ENCODE data around the gene CHID1.

CHID1 gene

DNA sequence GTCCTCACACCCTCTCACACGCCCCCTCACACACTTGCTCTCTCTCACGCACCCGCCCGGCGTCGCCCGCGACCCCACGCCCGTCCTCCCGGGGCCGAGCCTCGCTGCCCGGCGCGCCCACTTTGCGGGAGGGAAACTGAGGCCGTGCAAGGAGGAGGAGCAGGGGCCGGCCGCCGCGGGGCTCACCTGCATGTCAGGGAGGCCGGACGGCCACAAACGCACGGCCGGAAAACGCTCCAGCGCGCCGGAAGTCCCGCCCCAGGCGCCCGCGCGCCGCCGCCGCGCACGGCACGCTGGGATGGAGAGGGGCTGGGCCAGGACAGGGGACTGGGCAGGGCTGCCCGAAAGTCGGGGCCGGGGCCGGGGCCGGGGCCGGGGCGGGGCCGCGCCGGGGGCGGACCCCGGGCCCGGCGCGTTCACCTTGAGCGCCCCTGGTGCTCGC, at the start of gene CHID1:
Gene CHID1 (minus strand): TSS at position 222 of the 442 bp plus-strand sequence. CDS start 5,994 bp downstream, outside the sequence.
- peak; percentile 82 for DNase-seq

GRCh38 chr11:959608-960007, 49.0 kb upstream of the CHID1 start:
- DNase-seq = no peak

GRCh38 chr11:959027-959426, 48.4 kb upstream of the CHID1 start:
- DNase-seq = no peak

DNA sequence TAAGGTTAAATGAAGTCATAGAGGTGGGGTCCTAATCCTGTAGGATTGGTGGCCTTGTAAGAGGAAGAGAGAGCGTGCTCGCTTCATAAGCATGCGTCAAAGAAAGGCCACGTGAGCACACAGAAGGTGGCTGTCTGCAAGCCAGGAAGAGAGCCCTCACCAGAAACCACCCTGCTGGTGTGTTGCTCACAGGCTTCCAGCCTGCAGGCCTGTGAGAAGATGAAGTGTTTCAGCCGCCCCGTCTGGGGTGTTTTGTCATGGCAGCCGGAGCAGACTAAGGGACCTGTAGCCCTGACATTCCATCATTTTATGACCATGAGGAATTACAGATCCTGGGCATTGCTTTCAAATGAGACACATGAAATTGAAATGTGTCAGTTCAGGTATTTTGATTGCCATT, 47.5 kb upstream of the CHID1 start:
- DNase-seq = no peak

- DNase-seq = no peak
Observed at GRCh38 chr11:957212-957920, 46.8 kb upstream of the CHID1 start.

GRCh38 chr11:955154-956063, 44.8 kb upstream of the CHID1 start:
- no peak for DNase-seq

DNA sequence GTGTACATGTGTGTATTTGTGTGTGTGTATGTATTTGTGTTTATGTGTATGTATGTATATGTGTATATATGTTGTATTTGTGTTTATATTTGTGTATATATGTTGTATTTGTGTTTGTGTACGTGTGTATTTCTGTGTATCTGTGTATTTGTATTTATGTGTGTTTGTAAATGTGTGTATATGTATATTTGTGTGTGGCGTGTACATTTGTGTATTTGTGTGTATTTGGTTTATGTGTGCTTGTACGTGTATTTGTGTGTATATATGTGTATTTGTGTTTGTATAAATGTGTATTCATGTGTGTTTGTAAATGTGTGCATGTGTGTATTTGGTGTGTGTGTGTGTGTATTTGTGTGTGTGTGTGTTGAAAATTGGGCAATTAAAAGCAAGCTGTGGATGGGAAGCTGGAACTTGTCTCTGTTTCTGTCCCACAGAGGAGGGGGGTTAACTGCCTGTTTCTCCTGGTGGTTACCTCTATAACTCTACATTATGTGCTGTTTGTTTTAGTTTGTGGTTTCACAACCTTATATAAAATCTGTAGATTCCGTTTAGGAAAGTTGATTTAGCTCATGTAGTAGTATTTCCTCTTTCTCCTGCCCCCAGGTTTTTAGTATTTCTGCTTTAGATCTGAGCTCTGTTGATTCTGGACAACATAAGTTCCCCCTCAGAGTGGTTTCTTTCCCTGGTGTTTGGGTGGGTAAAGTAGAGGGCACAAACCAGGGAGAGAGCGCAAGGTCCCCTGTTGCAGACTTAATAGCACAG, 44.0 kb upstream of the CHID1 start:
- no peak for DNase-seq

GRCh38 chr11:953512-953911, 42.9 kb upstream of the CHID1 start:
- DNase-seq = no peak

- DNase-seq = no peak
Observed at GRCh38 chr11:952406-953385, 42.1 kb upstream of the CHID1 start.

DNA sequence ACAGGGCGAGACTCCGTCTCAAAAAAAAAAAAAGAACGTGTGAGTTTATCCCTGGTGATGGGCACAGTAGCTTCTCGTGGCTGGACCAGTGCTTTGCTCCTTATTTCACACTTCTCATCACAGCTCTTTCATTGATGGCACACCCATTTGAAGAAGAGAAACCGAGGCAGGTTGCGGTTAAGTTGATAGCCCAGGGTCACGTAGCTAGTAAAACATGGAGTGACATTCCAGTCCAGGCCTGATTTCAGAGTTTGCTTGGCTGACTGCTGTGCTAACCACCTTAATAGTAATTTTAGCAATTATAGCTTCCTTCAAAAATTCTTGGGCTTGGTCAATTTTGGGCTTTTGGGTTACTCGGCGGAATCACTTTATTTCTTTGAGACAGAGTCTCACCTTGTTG, 40.9 kb upstream of the CHID1 start:
- no peak for DNase-seq

DNA sequence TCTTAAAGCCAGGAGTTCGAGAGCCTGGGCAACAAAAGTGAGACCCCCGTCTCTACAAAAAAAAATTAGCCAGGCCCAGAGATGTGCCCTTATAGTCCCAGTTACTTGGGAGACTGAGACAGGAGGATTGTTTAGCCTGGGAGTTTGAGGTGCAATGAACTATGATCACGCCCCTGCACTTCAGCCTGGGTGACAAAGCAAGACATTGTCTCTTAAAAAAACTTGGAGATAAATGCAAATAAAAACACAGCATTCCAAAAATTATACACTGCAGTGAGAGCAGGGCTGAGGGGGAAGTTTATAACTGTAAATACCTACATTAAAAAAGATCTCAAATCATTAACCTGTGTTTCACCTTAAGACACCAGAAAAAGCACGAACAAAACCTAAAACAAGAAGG, 37.1 kb upstream of the CHID1 start:
- no peak for DNase-seq

DNA sequence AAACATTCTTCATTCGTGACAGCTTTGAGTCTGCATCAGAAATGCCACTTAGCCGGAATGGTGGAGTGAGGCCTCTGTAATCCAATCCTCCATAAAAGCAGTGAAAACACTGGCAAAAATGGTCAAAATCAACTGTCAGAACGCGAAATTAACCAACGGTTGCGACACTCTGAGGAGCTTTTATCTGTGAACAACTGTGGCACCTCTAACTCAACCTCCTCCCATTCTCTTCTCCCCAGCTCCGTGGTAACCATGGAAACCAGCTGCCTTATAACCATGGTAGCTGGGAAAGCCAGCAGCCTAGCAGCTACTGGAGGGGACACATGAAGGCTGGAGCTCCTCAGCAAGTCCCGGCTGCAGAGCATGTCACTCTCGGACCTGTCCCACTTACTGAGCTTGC, 35.4 kb upstream of the CHID1 start:
- DNase-seq = no peak

DNA sequence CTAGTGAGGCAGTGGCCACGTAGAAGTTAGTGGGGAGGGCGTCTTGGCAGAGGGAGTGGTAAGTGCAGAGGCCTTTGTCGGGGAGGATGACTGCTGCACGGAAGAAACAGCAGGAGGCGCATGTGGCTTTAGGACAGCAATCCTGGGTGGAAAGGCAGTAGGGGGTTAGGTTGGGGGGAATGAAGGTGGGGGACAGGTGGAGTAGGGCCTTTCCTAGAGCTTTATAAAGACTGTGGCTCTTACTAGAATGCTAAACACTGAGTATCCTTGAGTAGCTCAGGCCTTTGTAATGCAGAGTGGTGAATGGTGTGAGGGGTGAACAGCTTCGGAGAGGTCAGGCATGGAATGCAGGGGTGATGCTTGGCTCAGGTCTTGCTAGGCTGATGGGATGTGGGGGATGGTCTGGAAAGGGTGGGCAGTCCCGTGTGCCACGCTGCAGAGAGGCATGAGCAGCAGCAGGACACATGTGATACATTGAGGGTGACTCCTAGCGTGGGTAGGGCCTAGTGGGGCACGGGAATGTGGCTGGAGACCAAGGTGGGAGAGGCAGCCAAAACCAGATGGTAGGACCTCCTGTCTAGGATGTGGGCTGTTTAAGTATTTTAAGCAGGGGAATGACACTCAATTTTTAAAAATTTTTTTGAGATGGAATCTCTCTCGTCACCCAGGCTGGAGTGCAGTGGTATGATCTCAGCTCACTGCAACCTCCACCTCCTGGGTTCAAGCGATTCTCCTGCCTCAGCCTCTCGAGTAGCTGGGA, 34.3 kb upstream of the CHID1 start:
- DNase-seq = no peak

- no peak for DNase-seq
Observed at GRCh38 chr11:942823-943222, 32.2 kb upstream of the CHID1 start.

DNA sequence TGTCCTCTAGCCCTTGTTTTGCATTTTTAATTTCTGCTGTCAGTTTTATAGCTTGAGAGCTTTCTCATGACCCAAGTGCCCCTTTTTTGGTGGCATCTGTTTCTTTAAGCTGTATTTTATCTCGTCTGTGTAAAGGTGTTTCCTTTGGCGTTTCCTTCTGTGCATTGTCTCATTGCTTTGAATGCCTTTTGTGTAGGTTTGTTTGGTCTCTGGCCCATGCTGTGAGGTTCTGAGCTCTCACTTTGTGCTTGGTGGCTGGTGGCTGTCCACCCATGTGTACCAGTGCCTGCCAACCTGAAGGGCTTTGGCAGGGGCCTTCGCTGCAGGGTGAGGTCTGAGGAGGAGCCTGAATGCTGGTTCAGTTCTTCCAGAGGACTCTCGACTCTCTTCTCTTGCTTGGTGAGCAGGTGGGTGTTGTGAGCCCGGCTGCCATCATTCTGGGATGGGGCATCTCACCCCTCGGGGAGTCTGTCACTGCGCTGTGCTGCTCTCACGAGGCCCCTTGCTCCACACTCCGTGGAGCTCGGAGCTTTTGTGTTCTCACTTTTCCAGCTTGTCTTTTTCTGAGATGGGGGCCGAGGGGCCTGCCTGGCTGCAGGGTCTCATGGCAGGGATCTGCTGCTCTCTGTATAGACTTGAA, 30.0 kb upstream of the CHID1 start:
- no peak for DNase-seq

DNA sequence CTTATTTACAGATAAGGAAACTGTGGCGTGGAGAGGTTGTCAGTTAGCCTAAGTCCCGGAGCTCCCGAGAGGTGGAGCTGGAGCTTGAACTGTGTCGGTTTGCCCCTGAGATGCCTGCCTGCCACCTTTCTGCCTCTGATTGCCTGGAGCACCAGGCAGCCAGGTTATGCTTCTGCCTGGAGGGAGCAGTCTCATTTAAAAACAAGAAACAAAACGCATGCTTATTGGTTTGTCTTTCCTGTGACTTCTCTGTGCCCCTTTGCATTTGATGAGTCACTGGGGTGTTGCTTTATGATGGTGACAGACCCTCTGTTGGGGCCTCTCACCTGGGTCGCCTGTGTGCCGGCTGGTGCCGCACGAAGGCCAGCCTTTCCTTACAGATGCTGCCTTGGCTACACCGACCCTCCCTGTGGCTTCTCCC, 27.2 kb upstream of the CHID1 start:
- DNase-seq = no peak

GRCh38 chr11:936199-936598, 25.6 kb upstream of the CHID1 start:
- DNase-seq = no peak

DNA sequence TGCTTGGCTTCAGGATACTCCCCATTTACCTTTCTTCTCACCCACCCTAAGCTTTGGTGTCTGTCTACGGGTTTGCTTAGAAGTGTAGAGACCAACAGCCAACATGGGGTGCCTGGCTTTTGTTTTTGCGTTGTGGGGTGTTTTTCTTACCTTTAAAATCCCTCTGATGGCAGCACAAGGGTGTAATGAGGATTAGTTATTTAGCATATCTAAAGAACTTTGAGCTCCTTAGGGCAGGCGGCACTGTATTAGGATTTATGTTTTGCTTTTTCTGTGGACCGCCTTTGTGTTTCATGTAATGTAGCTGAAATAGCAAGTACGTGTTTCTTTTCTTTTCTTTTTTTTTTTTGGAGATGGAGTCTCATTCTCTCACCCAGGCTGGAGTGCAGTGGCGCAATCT, 23.9 kb upstream of the CHID1 start:
- DNase-seq = no peak

DNA sequence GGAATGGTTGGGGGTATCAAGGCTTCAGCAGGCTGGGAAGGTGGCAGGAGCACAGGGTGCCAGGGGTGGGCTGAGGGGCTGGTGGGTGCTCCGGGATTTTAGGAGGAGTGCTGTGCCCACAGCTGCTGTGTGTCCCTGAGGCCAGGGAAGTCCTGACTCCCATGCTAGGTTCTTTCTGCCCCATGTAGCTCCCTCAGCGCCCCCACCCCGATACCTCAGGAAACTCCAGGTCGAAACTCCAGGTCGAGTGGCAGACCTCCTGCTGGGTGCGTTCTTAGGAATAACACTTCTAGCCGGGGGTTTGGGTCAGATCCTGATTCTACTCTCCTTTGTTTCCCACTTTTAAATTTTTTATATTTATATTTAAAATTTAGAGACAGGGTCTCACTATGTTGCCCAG, 23.3 kb upstream of the CHID1 start:
- no peak for DNase-seq

DNA sequence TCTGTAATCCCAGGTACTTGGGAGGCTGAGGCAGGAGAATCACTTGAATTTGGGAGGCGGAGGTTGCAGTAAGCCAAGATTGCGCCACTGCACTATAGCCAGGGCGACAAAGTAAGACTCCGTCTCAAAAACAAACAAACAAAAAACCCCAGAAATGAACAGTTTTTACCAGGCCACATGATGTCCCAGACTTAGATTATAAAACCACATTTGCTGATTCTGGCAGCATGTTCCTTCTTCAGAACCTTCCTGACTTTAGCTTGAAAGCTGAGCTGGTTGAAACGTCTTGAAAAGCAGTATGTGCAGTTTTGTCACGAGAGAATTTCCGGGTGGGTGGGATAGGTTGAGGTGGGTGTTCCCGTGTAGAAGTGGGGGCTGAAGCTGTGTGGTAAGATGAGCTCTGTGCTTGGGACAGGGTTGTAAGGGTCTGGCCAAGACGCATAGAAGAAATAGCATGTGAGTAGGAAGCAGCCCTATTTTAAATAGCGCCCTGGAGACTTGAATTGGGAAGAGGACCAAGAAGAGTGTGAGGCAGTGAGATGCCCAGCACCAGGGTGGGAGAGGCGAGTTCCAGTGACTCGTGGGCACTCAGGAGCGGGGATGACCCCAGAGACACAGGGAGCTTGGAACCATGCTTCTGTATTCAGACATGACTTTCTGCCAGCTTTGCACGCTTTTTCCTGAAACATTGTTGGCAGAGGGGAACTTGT, 22.7 kb upstream of the CHID1 start:
- DNase-seq = no peak
